Endometrium (tissue), 2 donors: Measurements from ENCODE around the gene BRSK2.

ENCODE experiments used
- FAIRE-seq: peaks from 2 replicates; lab custom pipeline; 2012; peaks lifted over from hg19 to GRCh38; lab: Jason Lieb, UNC
- donor health status: control.
- donor health status: control.

Gene BRSK2

DNA sequence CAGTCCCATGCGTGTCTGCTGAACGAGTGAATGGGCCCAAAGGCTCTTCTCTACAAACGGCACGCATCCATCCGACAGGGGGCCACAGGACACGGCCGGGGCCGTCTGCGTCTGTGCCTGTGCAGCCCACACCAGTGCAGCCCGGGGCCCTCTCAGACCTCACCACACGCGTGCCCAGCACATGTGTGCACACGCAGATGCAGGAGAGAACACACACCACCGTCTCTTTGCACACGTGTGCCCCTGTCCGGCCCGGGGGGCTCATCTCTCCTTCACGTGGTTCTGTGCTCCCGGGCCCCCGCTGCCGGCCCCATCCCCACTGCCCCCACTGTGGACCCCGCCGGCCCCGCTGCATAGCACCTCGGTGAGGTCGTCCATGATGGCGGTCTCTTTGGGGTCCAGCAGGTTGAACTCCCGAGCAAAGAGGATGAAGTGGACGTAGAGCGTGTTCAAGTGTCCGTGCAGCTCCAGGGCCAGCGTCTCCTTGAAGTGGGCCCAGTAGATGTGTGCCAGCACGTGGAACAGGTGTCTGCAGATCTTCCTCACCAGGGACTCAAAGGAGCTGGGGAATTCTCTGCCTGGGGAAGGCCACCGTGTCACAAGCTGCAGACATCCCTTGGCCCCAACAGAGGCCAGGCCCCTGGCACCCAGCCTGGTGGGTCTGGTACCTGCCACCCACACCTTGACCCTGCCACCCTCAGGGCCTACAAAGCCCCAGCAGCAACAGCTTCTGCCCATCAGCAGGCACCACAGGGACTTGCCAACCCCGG is 80.4 kb downstream of the BRSK2 start:
- FAIRE-seq: no peak

DNA sequence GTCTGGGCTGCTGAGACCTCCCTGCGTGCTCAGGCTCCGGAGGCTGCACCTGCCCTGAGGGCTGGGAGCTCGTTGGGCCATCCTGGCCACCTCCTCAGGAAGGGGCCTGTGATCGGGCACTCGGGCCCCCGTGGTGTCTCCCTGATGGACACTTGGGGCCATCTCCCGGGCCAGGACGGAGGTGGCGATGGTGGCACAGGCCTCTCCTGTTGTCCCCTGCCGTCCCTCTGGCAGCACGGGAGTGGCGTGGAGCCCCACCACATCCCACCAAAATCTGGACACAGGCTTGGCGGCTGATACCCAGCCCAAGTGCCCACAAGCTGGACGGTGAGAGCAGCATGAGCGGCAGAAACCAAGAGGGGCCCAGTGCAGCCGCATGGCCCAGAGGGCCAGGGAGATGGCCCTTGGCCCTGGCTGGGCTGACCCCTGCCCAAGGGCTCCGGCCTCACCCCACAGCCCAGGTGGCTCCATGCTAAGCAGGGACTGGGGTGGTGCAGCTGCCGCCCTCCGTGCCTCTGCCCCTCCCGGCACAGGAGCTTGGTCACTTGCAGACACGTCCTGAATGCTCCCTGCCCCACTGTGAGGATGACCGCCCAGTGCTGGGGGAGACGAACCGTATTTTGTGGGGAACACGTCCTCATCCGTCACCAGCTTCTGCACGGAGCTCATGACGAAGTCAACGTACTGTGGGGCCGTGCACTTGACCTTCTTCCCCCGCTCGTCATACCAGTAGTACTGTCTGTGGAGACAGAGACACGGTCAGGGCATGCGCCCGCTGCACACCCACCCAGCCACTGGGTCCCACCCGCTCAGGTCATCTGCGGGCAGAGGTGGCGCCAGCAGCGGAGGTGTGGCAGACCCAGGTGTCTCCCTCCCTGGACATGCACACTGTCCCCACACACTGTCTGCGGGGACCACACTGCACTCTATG is 81.2 kb downstream of the BRSK2 start:
- no peak for FAIRE-seq

DNA sequence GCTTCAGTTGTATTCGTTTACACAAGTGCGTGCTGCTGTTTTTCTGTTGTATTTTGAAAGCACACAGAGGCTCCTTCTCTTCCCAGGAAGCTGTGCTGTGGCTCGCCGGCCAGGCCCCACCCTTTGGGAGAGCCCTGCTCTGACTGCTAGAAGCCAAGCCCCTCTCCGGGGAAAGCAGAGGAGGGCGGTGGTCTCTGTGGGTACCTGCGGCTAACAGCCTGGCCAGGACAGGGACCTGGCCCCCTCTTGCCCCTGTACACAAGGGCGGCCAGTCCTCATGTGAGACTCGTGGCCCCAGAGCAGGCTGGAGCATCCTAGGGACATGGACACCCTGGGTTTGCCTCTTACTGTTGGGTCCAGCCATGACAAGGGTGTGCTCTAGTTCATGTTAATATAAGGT is 82.0 kb downstream of the BRSK2 start:
- no peak for FAIRE-seq

DNA sequence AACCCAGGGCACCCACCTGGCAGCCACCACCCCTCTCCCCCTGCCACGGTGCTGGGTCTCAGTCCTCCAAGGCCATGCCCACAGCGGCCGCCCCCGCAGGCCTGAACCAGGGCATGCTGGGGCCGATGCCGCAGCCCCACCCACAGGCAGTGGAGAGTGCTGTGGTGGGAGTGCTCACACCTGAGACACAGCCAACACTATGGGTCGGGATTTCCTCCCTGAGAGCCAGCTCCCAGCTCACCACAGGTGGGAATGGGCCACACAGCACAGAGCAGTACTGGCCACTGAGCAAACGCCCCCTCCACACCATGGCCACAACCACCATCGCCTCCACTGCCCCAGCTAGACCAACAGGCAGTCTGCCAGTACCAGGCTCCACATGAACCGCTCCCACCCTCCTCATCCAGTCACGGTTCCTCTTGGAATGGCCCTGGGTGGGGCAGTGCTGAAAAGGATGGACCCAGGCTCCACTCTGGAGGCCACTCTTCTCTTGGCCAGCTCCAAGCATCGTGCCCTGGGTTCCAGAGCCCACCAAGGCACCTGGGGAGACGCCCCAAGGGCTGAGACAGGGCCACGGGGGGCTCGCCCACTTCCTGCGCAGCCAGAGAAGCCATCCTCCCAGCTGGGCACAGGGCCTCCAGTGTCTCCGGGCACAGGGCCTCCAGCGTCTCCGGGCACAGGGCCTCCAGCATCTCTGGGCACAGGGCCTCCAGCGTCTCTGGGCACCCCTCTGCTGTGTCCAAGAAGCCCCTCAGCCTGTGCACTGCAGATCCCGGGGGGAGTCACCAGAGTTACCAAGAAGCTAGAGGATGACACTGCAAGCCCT is 82.7 kb downstream of the BRSK2 start:
- no peak for FAIRE-seq

DNA sequence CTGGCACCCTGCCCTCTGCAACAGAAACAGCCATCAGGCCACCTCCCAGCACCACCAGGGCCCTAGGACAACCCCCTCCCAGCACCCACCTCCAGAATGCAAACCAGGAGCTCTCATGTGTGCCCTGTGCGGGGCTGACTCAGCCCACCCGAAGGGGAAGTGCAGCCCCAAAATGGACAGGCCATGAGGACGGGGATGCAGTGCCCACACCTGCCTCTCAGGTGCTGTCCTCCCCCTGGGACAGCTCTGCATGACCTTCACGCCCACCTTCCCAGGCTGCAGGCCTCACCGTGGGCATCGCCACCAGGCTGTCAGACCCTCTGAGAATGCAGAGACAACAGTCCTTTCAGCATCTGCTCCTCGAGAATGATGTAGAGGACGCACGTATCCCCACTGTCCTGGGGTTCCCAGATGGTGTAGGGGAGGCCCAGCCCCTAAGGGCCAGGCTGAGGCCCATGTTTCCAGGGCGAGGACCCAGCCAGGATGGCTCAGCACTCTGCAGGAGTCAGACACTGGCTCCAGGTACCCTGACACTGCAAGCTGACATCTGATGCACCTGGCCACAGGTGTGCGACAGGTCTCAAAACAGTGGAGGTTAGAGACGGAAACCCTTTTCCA is 83.4 kb downstream of the BRSK2 start:
- FAIRE-seq: no peak

DNA sequence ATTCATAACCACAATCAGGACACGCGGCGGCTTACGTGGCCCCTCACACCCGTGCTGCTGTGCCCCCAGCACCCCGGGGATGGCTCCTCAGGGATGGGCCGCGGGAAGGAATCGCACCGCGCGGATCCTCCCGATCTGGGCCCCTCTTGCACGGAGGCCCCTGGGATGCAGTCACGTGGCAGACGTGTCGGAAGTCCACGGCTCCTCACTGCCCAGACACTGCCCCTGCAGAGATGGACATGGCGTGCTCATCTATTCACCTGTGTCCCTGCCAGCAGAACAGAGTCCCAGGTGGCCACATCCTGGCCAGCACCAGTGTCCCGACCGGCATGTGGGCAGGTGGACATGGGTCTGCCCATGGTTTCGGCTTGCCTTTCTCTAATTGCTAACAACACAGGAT is 84.1 kb downstream of the BRSK2 start:
- FAIRE-seq: no peak

DNA sequence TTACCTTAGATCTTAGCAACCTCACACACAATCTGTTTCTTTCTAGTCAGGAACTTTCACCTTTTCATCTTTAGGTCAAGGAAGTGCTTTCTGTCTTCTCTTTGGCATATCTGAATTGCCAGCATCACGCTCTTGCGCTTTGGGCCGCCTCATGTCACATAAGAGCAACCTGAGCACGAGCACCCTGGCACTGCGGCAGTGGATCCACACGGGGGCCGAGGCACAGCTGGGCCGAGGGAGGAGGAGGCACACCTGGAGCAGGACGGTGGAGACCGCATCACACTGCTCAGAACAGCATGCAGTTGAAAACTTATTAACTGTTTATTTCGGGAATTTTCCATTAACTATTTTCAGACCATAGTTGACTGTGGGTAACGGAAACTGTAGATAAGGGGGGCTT is 86.1 kb downstream of the BRSK2 start:
- no peak for FAIRE-seq

DNA sequence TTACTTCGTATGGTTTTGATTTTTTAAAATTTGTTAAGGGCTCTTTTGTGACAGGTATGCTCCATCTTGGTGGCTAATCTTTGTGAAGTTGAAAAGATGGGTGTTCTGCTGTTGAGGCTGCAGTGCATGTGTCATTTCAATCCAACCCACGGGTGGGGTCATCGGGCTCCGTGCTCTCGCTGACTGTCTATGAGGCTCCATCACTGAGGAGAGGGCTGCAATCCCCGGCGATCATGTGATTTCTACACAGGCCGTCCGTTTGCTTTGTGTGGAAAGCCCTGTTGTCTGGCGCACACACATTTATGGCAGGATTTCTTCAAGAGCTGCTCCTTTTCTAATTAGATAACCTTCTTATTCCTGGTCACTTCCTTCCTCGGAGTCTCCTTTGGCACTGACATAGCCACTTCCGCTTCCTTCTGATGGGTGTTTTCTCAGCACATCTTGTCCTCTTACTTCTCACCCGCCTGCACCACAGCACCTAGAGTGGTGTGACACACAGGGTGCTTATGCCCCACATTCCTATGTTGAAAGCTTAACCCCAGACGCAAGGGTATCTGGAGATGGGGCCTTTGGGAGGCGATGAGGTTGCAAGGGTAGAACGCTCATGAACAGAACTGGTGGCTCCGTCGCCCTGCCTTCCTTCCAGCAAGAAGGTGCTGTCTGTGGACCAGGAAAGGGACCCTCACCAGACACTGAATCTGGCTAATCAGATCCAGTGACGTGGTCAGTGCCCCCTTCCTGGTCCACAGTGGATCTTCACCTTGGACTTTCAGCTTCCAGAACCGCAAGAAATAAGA is 87.4 kb downstream of the BRSK2 start:
- FAIRE-seq: no peak

DNA sequence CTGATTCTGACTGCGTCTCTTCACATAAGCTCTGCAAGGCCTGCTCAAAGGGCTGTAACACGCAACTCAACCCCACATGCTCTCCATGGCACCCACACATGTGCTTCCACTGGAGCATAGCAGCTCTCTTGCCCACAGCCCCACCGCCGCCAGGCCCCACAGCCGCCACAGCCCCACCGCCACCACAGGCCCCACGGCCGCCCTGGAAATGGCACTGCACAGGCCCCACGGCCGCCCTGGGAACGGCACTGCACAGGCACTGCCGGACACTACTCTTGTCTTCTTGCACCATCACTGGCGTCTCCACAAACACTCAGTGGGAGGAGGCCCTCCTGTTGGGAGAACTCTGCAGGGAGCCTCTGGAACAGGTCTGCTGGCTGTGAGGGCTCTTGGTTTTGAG is 88.3 kb downstream of the BRSK2 start:
- FAIRE-seq: no peak

DNA sequence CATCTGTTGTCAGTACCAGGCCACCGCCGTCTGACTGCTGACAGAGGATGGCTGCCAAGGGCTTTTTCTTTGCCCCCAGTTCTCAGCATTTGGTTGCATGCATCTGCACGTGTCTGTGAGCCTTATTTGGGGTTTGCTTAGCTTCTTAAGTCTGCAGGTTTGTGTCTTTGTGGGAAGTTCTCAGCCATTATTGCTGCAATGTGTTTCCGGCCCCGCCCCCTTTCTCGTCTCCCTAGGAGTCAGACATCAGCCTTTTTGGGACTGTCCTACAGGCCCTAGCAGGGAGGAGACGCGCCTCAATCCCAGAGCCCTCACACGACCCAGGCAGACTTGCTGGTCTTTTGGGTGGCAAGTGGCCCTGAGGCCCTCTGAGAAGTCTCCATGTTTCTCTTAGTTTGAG is 88.8 kb downstream of the BRSK2 start:
- FAIRE-seq: no peak

DNA sequence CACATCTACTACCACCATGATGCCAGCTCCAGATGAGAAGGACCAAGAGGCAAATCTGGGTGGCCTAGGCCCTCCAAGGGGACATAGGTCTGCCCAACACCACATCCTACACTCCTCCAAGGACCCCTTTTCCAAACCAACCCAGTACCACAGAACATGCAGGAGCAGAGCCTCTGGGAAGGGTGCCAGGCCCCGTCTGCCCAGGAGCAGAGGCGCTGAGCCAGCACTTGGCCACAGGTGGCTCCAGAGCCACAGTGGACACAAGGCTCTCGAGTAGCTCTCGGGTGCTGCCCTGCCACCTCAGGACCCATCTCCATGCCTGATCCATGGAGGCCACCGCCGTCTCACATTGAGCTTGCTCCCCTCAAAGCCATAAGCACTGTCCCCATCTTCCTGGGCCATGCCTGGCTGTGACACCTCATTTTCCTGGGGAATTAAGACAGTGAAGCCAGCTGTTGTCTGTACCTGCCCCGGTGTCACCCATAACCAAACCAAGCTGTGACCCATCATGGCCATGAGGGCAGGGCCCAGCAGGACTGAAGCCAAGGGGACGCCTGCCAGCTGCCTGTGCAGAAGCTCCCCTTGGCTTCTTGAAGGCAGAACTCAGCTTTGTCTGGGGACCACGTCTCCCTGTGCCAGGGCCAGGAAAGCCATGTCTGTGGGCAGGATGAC is 89.4 kb downstream of the BRSK2 start:
- FAIRE-seq: no peak

DNA sequence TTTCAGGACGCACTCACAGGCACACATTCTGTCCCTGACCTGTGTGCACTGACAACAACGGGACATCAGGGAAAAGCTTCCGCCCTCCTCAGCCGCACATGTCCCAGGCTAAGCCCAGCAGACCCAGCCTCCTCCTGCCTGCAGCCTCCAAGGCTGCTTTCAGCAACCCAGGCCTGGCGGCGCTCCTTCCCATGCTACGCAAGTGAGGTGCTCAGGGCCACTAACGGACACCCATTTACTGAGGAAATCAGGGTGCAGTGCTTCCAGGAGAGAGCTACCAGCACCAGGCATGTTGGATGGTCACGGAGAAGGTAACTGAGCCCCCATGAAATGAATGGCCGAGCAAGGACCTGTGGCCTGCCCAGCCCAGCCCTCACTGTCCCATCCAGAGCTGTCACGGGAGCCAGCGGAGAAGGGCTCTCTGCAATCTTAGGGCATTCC is 90.0 kb downstream of the BRSK2 start:
- FAIRE-seq: no peak

DNA sequence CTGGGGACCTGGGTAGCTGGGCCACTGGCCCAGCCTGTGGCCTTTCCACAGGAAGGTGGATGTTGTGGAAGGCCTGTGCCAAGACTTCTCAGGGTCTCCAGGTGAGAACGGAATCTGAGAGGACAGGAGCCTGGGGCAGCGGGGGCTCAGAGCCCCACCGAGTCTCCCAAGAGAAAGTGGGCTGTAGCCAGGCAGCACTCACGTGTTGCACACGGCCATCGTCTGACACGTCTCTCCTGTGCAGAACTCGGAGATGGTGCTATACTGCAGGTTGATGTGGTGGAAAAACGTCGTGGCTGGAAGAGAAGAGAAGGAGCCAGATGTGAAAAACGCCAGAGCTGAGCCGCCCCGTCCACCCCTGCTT is 90.4 kb downstream of the BRSK2 start:
- no peak for FAIRE-seq

DNA sequence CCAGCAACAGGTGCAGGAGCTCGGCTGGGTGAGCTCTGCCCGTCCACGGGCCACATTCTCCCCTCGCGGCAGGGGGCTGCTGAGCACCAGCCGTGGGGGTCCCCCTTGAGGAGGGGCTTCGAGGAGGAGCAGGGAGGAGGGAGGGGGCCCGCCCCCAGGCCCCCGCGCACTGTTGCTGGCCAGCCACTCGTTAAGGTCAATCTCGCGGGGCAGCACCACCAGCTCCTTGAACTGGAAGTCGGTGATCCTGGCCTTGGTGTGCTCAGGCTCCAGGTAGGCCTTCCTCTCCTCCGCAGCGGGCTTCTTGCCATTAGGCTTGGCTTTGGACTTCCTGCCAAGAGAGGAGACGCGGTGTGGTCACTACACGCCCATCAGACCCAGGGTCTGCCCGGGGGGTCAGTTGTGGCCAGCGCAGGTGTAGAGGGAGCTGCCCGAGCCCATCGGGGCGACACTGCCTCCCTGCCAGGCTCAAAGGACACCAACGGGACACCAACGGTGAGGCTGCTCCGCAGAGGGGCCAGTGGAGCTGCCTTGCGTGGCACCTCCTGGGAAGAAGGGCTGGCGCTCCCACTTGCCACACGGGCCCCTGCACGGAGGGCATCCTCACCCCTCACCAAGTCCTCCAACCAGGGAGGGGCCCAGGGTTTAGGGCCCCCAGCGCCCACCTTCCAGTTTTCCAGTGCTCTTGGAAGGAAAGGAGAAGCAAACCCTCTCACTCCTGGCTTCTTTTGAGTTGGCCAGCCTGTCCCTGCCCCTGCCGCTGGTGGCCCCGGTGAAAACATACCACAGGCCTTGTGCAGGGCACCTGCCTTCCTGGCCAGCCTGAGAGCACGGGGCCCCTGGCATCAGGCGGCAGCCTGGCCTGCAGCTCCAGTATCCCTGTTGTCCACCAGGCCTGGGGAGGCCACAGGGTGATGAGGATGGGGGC is 91.1 kb downstream of the BRSK2 start:
- FAIRE-seq: no peak

DNA sequence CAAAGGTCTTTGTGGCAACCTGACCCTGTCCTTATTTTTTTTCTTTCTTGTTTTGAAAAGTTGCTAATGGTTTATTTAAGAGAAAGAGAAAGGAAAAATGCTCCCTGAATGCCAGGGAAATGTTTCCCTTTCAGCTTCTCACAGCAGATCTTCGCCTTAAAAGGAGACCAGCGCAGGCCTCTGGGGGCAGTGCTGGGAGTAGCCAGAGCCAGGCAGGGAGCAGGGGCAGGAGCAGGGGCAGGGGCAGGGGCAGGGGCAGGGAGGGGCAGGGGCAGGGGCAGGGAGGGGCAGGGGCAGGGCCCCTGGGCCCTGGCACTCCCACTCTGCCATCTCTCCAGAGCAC is 91.7 kb downstream of the BRSK2 start:
- FAIRE-seq: no peak

DNA sequence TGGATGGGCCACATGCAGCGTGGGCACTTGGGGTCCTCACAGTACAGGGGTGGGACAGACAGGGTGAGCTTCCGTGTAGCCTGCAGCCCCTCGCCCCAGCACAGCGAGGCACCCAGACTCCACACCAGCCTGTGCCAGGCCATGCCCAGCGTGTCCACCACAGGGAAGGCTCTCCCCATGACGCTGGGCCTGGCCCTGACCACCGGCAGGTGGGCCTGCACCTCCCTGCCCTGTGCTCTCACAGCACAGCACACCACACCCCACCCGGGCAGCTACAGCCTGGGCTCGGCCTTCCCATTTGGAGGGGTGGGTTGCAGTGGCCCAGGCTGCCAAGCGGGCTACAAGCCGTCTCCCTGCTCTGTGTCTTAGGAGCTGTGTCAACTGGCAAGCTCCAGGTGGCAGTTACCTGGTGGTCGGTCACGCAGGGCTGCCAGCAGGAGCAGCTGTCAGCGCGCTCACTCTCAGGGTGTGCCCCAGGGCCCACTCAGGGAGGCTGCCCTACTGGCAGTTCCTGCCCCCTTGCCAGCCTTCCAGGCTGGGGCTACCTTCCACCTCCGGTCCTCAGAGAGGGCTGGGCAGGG is 92.2 kb downstream of the BRSK2 start:
- FAIRE-seq: no peak

DNA sequence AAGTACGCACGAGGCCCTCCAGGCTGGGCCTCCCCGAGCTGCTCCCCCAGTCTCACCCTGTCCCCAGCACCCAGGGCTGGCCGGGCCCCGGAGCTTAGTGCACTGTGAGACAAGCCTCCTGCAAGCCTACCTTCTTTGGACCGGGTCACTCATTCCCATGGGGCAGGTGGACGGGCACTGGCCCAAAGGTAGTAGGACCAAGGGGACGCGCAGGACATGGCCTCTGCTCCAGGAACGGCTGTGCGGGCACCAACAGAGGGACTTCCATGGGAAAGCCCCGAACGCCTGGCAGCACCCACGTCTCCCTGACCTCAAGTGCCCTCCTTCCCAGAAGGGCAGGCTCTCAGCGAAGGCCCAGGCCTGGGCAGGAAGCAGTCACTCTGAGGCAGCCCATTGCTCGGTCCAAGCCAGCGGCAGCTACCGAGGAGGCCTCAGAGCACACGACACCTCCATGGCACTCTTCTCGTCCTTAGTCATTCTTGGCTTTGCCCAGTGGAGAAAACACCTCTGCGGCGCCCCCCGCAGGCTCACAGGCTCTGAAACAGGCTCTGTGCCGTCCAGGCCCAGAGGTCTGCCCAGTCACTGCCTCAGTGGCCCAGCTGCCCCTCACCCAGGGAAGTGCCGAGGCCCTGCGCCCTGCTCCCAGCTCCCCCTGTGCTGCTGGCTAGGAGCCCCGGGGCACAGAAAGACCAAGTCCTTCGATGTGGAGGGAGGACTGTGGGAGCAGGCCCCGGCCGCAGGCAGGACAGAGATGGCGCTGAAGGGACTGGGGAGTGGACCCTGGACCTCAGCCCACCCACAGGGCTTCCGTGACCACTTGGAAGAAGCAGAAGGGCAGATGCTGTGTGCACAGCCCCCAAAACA is 93.1 kb downstream of the BRSK2 start:
- no peak for FAIRE-seq

DNA sequence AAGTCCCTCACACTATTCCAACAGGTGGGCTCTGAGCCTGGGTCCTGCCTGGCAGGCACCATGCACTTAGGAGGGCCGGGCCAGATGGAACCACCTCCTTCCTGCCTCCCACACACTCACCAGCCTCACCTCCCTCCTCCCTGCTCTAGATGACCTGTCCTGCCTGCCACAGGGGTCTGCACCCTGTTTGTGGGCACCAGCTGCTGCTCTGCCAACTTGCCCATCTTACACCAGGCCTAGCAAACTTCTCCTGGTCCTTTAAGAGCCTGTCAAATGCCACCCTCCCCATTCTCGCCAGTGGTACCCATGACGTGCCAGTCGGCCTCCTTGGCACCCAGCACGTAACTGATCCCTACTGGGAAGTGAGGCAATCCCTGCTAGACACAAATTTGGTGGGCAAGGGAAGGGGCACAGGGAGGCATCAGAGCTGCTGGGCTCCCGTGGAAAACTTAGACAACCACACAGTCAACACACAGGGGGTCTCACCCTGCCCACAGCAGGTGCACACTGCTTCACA is 93.8 kb downstream of the BRSK2 start:
- no peak for FAIRE-seq
